MCF 10A (cell line): ENCODE results near the gene DUOXA2. TPM values are rescaled to one million over a fixed set of nuclear protein-coding genes. Genes with fewer than 3 reads are reported as not detected.

Experiments
- BruUV-seq: library from RNA; stranded (reverse); fragments of 400-500 nt; replicated peaks from 2 replicates; lab custom pipeline; 2021; lab: Mats Ljungman, UMichigan
- CTCF ChIA-PET: fragments of 300-600 bp; sonication (Branson Sonifier 250); formaldehyde crosslinking; extraction: SDS; loops from one replicate; lab custom pipeline; 2021; ENCODE audit warnings: antibody characterized with exemption, inconsistent platforms; lab: Yijun Ruan, JAX
- POLR2A ChIA-PET: fragments of 300-600, 350-650 bp; sonication (Branson Sonifier 250); formaldehyde crosslinking; extraction: SDS; loops from one replicate; lab custom pipeline; 2020; ENCODE audit warnings: antibody characterized with exemption, inconsistent platforms; lab: Yijun Ruan, JAX
- DNase-seq: peaks from one replicate; pipeline ENCODE4 v3.0.0-alpha.2; 2018; ENCODE audit not compliant: unreplicated experiment
- H3K27ac Mint-ChIP-seq: one replicate; pipeline ENCODE4 v1.8.0; 2022; ENCODE audit warnings: mild to moderate bottlenecking, low read depth, mixed read lengths; ENCODE audit not compliant: unreplicated experiment
- H3K27me3 Mint-ChIP-seq: one replicate; pipeline ENCODE4 v1.8.0; 2022; ENCODE audit warnings: mixed read lengths; ENCODE audit not compliant: insufficient read depth, unreplicated experiment
- H3K36me3 Mint-ChIP-seq: one replicate; pipeline ENCODE4 v1.8.0; 2022; ENCODE audit warnings: mild to moderate bottlenecking, moderate library complexity, mixed read lengths; ENCODE audit not compliant: insufficient read depth, unreplicated experiment
- H3K4me1 Mint-ChIP-seq: one replicate; pipeline ENCODE4 v1.8.0; 2022; ENCODE audit warnings: mixed read lengths; ENCODE audit not compliant: insufficient read depth, unreplicated experiment
- H3K4me3 Mint-ChIP-seq: one replicate; pipeline ENCODE4 v1.8.0; 2022; ENCODE audit warnings: mild to moderate bottlenecking, moderate library complexity, mixed read lengths; ENCODE audit not compliant: unreplicated experiment
- H3K9me3 Mint-ChIP-seq: one replicate; pipeline ENCODE4 v1.8.0; 2022; ENCODE audit warnings: mixed read lengths; ENCODE audit not compliant: unreplicated experiment
- CTCF ChIP-seq: fragments of 200-600 bp; IDR thresholded peaks from one replicate; pipeline ENCODE4 v1.8.0; 2022; ENCODE audit warnings: antibody characterized with exemption, mild to moderate bottlenecking; ENCODE audit not compliant: unreplicated experiment
- intact Hi-C: fragments of 100-400 bp; cut with micrococcal nuclease; formaldehyde crosslinking; loops from 2 replicates; pipeline ENCODE4 v1.14.1; 2022
- total RNA-seq: library from RNA; stranded (reverse); gene quantifications from 2 replicates; pipeline ENCODE4 v1.2.3, GENCODE V29; 2022

Gene DUOXA2
- total RNA-seq, 1 experiment from 2014 or later: not detected

GRCh38 chr15:45132844-45133560 lies 18.9 kb downstream of the DUOXA2 start:
- no peak for DNase-seq
- intact Hi-C loops: no loop called here
- BruUV-seq: no TSS peak
- Mint-ChIP-seq H3K36me3 (peaks cover 12% of the 10 kb centered on the region), H3K9me3 (no peaks in the 10 kb centered on the region), H3K27me3 (no peaks in the 10 kb centered on the region), H3K4me3 (no peak overlapping the region), H3K27ac (peak overlapping the region; percentile 36), H3K4me1 (peaks cover 17% of the 10 kb centered on the region)
- POLR2A ChIA-PET: interaction anchor here (0.6 to 1.7 kb wide), 5 partner anchors 9 to 57 kb away, joined by 3 to 4 read pairs (median 3); no protein-coding TSS in a partner anchor
- CTCF ChIA-PET: interaction anchor here (0.7 to 3.5 kb wide), 9 partner anchors 9 to 316 kb away, joined by 3 to 11 read pairs (median 4); no protein-coding TSS in a partner anchor
- TF ChIP-seq CTCF: no peak

GRCh38 chr15:45133561-45133920 lies 19.4 kb downstream of the DUOXA2 start:
- BruUV-seq: no TSS peak
- TF ChIP-seq CTCF: no peak
- Mint-ChIP-seq H3K4me1 (peaks cover 17% of the 10 kb centered on the region), H3K27ac (no peak overlapping the region), H3K36me3 (peaks cover 12% of the 10 kb centered on the region), H3K27me3 (no peaks in the 10 kb centered on the region), H3K4me3 (no peak overlapping the region), H3K9me3 (no peaks in the 10 kb centered on the region)
- CTCF ChIA-PET: interaction anchor here (0.7 to 2.0 kb wide), 6 partner anchors 9 to 266 kb away, joined by 3 to 8 read pairs (median 4); no protein-coding TSS in a partner anchor
- intact Hi-C loops: no loop called here
- DNase-seq: no peak
- POLR2A ChIA-PET: interaction anchor here (0.6 to 1.7 kb wide), 2 partner anchors 25 to 57 kb away, joined by 3 to 4 read pairs; no protein-coding TSS in a partner anchor

- POLR2A ChIA-PET: no interaction called here
- H3K27me3 Mint-ChIP-seq: no peaks in the 10 kb centered on the region
Observed at GRCh38 chr15:45134046-45134445, 19.9 kb downstream of the DUOXA2 start.

More at GRCh38 chr15:45134046-45134445, 19.9 kb downstream of the DUOXA2 start:
- H3K36me3 Mint-ChIP-seq: peaks cover 12% of the 10 kb centered on the region
- BruUV-seq: no TSS peak
- peaks cover 17% of the 10 kb centered on the region for H3K4me1 Mint-ChIP-seq
- no peaks in the 10 kb centered on the region for H3K9me3 Mint-ChIP-seq
- no peak for DNase-seq
- no peak overlapping the region for H3K4me3 Mint-ChIP-seq
- CTCF ChIA-PET: interaction anchor here (0.5 to 2.0 kb wide), 5 partner anchors 16 to 266 kb away, joined by 3 to 8 read pairs (median 4); no protein-coding TSS in a partner anchor
- H3K27ac Mint-ChIP-seq: no peak overlapping the region
- TF ChIP-seq CTCF: no peak
- intact Hi-C loops: no loop called here
